Femur (tissue), 1 donor: ENCODE data around the gene C19orf44.
"Not testable (repeated sequence)": the region's sequence is repeated elsewhere in the genome, so short reads cannot be mapped to it uniquely, and the experiment has no call there.

Experiments
- DNase-seq: peaks from one replicate; pipeline ENCODE4 v3.0.0-alpha.2; 2017

C19orf44 gene

DNA sequence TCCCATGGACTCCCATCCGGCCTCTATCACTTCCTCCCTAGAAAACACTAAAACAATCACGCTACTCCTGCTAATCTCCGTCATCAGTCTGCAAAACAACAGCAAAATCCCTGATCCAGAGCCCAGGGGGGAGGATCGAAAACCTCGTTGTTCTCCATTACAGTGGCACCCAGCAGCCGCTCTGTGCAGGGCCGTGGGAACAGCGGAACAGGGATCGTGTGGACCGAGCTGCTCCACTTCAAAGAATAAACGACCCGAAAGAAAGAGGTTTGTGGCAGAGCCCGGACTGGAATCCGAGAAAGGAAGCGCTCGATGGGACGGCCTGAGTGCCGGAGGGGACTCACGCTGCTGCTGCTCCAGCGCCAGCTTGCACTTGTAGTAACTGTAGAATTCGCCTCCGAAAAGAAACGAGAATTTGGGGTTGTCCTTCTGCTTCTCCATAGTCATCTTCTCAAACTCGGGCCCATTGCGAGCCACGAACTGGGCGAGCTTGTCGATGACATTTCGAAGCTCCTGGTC, 45.4 kb downstream of the C19orf44 start:
- DNase-seq = no peak

- peak; percentile 97 for DNase-seq
These were observed 46.1 kb downstream of the C19orf44 start, which contains the start of gene CHERP for GRCh38 chr19:16542045-16542909. Gene CHERP, minus strand, starts transcription at chr19:16542437. Its CDS starts 59 bp downstream, at chr19:16542378.

DNA sequence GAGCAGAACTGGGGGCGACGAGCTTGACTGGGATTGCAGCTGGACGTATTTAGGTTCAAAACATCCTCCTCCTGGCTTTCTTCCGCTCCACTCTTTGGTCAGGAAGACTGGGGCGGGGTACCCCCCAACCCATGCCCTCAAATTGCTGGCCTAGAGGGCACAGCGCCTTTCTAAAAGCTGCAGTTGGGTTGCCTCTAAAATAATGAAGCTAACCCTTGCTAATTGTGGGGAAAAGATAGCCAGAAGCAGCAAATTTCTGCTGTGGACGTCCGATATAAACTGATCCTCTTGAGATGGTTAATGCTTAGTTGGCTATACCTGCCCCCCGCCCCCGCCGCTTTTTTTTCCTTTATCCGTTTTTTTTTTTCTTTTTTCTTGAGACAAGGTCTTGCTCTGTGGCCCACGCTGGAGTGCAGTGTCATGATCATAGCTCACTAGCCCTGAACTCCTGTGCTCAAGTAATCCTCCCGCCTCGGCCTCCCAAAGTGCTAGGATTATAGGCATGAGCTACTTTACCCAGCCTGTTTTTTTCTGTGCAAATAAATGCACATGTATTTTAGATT, 46.8 kb downstream of the C19orf44 start:
- no peak for DNase-seq

DNA sequence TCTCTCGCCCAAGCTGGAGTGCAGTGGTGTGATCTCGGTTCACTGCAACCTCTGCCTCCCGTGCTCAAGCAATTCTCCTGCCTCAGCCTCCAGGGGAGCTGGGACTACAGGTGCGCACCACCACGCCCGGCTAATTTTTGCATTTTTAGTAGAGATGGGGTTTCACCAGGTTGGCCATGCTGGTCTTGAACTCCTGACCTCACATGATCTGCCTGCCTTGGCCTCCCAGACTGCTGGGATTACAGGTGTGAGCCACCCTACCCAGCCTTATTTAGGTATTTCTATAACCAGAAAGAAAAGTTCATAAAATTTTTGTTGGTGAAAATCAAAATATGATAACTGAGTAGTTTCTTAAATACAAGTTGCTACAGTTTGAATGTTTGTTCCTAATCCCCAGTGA, 47.5 kb downstream of the C19orf44 start:
- DNase-seq = not testable (repeated sequence)

DNA sequence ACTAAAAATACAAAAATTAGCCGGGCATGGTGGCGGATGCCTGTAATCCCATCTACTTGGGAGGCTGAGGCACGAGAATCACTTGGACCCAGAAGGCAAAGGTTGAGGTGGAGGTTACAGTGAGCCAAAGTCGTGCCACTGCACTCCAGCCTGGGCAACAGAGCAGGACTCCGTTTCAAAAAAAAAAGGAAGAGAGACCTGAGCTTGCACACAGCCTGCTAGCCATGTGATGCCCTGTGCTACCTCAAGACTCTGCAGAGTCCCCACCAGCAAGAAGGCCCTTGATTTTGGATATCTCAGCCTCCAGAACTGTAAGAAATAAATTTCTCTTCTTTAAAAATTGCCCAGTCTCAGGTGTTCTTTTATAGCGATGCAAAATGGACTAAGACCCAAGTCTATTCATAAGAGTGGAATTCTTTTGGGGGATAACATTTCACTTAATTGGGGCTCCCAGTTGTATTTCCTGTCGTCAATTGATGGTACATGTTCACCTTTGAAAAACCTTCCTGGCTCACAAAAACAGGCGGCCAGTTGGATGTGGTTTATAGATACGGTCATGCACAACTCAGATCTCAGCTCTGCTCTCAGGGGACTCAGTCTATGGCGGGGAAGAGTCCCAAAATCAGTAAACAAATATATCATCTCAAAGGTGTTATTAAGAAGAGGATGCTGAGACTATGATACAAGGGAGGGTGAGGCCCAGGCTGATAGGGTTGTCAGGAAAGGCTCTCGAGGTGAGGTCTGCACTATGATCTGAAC, 48.5 kb downstream of the C19orf44 start:
- DNase-seq = no peak

DNA sequence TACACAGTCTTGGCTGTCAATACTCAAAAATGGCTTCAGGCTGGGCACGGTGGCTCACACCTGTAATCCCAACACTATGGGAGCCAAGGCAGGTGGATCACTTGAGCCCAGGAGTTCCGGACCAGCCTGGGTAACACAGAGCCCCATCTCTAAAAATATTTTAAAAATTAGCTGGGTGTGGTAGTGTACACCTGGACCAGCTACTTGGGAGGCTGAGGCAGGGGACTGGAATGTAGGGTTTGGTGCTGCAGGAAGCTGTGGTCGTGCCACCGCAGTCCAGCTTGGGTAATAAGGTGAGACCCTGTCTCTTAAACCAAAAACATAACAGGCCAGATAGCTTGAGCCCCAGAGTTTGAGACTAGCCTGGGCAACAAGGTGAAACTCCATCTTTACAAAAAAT, 52.8 kb downstream of the C19orf44 start:
- no peak for DNase-seq

DNA sequence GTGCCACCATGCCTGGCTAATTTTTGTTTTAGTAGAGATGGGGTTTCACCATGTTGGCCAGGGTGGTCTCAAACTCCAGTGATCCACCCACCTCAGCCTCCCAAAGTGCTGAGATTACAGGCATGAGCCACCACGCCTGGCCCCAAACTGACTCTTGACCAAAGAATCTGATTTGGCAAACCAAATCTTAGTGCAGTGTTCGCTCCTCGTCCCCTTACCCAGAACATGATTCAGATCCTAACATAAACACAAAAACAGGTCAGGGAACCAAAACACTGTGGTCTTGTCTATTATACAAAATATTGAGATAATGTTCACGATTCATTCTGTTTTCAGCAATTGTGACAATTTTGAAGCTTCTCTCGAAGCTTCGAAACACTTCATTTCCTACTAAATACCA, 55.7 kb downstream of the C19orf44 start:
- not testable (repeated sequence) for DNase-seq

DNA sequence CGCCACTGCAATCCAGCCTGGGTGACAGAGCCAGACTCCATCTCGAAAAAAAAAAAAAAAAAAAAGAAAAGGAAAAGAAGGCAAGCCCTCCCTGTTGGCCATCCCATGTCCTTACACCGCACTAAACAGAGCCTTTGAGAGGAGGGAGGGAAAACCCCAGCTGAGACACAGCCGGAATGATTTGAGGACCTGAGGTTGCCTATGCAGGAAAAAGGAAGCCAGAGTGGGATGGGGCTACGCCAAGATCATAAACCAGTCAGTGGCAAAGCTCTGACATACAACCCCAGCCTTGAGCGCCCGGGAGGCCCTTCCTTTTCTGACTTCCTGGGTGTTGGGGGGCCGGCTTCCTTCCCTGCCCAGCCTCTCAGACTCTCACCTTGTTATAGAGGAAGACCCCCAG, 58.6 kb downstream of the C19orf44 start:
- DNase-seq = no peak

GRCh38 chr19:16559780-16560276, 63.6 kb downstream of the C19orf44 start:
- DNase-seq = peak; percentile 62

DNA sequence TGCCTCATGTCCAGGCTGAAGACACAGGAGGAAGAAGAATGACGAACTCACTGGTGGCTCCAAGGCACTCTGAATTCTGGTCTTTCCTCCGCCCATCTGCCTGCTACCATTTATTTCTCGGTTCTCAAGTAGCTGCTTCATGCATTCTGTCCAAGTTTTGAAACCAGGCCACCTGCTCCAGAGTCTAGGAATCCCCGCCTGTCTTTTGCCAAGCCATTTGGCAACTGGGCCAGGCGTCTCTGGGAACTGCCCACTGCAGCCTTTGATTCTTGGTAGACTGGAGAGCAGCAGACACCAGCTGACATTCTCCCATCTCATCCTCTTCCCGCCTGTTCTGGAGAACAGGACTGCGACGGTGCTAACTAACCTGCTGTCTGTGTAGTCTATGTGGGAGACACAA, 65.2 kb downstream of the C19orf44 start:
- peak; percentile 57 for DNase-seq

GRCh38 chr19:16562608-16563025, 66.4 kb downstream of the C19orf44 start:
- no peak for DNase-seq

- DNase-seq = no peak
These were observed 68.6 kb downstream of the C19orf44 start for GRCh38 chr19:16564842-16565241.

DNA sequence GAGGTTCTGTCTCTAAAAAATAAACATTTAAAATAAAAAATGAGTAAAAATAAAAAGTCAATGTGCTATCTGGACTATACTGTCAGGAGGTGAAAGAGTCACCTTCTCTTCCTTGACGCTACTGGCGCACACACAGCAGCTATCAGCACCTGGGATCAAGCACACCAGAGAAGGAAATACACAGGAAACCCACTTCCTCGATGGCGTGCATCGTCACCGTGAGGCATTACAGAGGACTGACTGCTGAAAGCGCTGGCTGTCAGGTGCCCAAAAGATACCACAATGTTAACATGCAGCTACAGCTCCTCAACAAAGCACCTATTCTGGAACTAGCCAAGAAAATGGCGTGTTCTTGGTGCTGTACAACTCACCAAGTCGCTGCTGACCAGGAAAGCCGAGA, 70.0 kb downstream of the C19orf44 start:
- no peak for DNase-seq

GRCh38 chr19:16566702-16567101, 70.5 kb downstream of the C19orf44 start:
- DNase-seq = no peak

DNA sequence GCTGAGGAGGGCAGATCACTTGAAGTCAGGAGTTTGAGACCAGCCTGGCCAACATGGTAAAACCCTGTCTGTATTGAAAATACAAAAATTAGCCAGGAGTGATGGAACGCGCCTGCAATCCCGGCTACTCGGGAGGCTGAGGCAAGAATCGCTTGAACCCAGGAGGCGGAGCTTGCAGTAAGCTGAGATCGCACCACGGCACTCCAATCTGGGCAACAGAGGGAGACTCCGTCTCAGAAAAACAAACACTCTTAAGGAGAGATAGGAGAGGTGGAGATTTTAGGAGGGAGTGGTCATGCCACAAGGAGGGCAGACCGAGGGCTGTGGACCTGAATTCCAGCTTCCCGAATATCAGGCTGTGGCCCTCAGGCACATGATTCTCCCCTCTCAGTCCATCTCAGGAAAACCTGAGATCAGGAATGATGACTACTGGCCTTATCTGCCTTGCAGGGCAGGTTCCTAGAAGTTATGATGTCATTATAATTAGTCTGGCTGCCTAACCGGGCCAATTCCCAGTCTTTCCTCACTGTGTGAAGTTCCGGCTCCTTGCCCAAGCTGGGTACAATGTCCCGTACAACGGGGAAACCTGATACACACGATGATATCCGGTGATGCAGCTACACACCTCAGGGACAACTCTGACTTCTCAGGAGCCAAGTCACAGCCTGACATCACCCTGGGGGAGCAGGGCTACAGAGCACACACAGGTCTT, 73.6 kb downstream of the C19orf44 start:
- DNase-seq = no peak
